ENCODE data around the gene ZPLD1. TPM values are rescaled to one million over a fixed set of nuclear protein-coding genes. Genes with fewer than 3 reads are reported as not detected.

The ZPLD1 gene
- total and polyA plus RNA-seq, 11 donors, result 0.07 to 0.16 (median 0.13) TPM; not detected in 7

- DNase-seq (no peak), ATAC-seq (no peak)
- H3K36me3 ChIP-seq, result no peaks in the 10 kb centered on the region
- no peak overlapping the region for H3K27ac ChIP-seq
- WGBS, 4 donors, result 46 to 81% (median 60%) methylated on average over 1 of the region's 1 CpG
- TF ChIP-seq POLR2A (IDR thresholded peaks at IDR 0.05), result no peak
- no peak for TF ChIP-seq CTCF (IDR thresholded peaks at IDR 0.05)
- no peaks in the 10 kb centered on the region for H3K27me3 ChIP-seq
- H3K4me1 ChIP-seq, result no peaks in the 10 kb centered on the region
- no peak overlapping the region for H3K4me3 ChIP-seq
- H3K9me3 ChIP-seq, result no peaks in the 10 kb centered on the region
- intact Hi-C loops (cut with DNase I), result no loop called here
These were observed 40.3 kb upstream of the ZPLD1 start for GRCh38 chr3:102394517-102394916.

- intact Hi-C loops (cut with DNase I), result no loop called here
- no peak overlapping the region for H3K4me3 ChIP-seq
- no peaks in the 10 kb centered on the region for H3K4me1 ChIP-seq
- H3K36me3 ChIP-seq, result no peaks in the 10 kb centered on the region
- H3K27ac ChIP-seq, result no peak overlapping the region
- DNase-seq (no peak), ATAC-seq (no peak)
- 68 to 86% (median 78%) methylated on average over 1 of the region's 1 CpG for WGBS, 4 donors
- no peaks in the 10 kb centered on the region for H3K9me3 ChIP-seq
- TF ChIP-seq CTCF (IDR thresholded peaks at IDR 0.05), result no peak
- no peak for TF ChIP-seq POLR2A (IDR thresholded peaks at IDR 0.05)
- H3K27me3 ChIP-seq, result no peaks in the 10 kb centered on the region
These were observed 36.6 kb upstream of the ZPLD1 start for GRCh38 chr3:102398176-102398575.

GRCh38 chr3:102398666-102399065 is 36.1 kb upstream of the ZPLD1 start:
- Histone ChIP-seq H3K4me3 (no peak overlapping the region), H3K27me3 (no peaks in the 10 kb centered on the region), H3K36me3 (no peaks in the 10 kb centered on the region), H3K27ac (no peak overlapping the region), H3K9me3 (no peaks in the 10 kb centered on the region), H3K4me1 (no peaks in the 10 kb centered on the region)
- WGBS, 4 donors, result 84 to 91% (median 87%) methylated on average over 5 of the region's 5 CpGs
- no peak for ATAC-seq
- DNase-seq, result no peak
- TF ChIP-seq POLR2A (IDR thresholded peaks at IDR 0.05), result no peak
- no peak for TF ChIP-seq CTCF (IDR thresholded peaks at IDR 0.05)
- intact Hi-C loops (cut with DNase I), result no loop called here

- Histone ChIP-seq H3K9me3 (no peaks in the 10 kb centered on the region), H3K4me3 (no peak overlapping the region), H3K27ac (no peak overlapping the region), H3K36me3 (no peaks in the 10 kb centered on the region), H3K4me1 (no peaks in the 10 kb centered on the region), H3K27me3 (no peaks in the 10 kb centered on the region)
- no peak for DNase-seq
- intact Hi-C loops (cut with DNase I), result no loop called here
- 77 to 85% (median 81%) methylated on average over 5 of the region's 5 CpGs for WGBS, 4 donors
- no peak for TF ChIP-seq CTCF (IDR thresholded peaks at IDR 0.05)
- no peak for TF ChIP-seq POLR2A (IDR thresholded peaks at IDR 0.05)
- no peak for ATAC-seq
These were observed 34.7 kb upstream of the ZPLD1 start for GRCh38 chr3:102400142-102400541.

All from heart left ventricle (tissue), 16 donors.